Lower lobe of right lung (tissue), 2 donors: Measurements from ENCODE around the gene SSTR3. TPM values are rescaled to one million over a fixed set of nuclear protein-coding genes. Genes with fewer than 3 reads are reported as not detected.

Experiments
- ATAC-seq, 2 donors: fragments of 200-7000 bp; cut with Tn5 transposase; one replicate each; pipeline ENCODE4 v1.9.1; 2020 to 2022; ENCODE audit warnings: mild to moderate bottlenecking in 2 of 2, moderate library complexity in 2 of 2
- DNase-seq: peaks from one replicate; pipeline ENCODE4 v3.0.0-alpha.2; 2020
- H3K27ac ChIP-seq: fragments of 200-600 bp; one replicate; pipeline ENCODE4 v1.8.0; 2022
- H3K27me3 ChIP-seq: fragments of 200-600 bp; one replicate; pipeline ENCODE4 v1.8.0; 2022; ENCODE audit warnings: low read depth
- H3K36me3 ChIP-seq: fragments of 200-600 bp; one replicate; pipeline ENCODE4 v1.8.0; 2022; ENCODE audit warnings: mild to moderate bottlenecking
- H3K4me1 ChIP-seq: fragments of 200-600 bp; one replicate; pipeline ENCODE4 v1.8.0; 2022
- H3K4me3 ChIP-seq: fragments of 200-600 bp; one replicate; pipeline ENCODE4 v1.8.0; 2022; ENCODE audit warnings: mild to moderate bottlenecking
- H3K9me3 ChIP-seq: fragments of 200-600 bp; one replicate; pipeline ENCODE4 v1.8.0; 2022
- CTCF ChIP-seq: fragments of 200-600 bp; IDR thresholded peaks from one replicate; pipeline ENCODE4 v1.8.0; 2022; ENCODE audit warnings: antibody characterized with exemption, mild to moderate bottlenecking
- intact Hi-C: fragments of 100-400 bp; cut with DNase I; formaldehyde crosslinking; loops from one replicate; pipeline ENCODE4 v1.11.0; 2022
- total RNA-seq: library from RNA; stranded (reverse); fragmentation: NEBNext Ultra II Directional; extraction: Animal tissue kit (Norgen Biotek cat#: 25700); gene quantifications from one replicate; pipeline ENCODE4 v1.2.1, GENCODE V29; 2021
- donor health status: DM: no; HTN: yes; CAD: no; lungs with severe emphysema.

Gene SSTR3
- total RNA-seq, 1 donor from 2014 or later, result not detected

GRCh38 chr22:37209140-37209845, 3.0 kb downstream of the SSTR3 start:
- Histone ChIP-seq H3K27ac (no peak overlapping the region), H3K9me3 (no peaks in the 10 kb centered on the region), H3K27me3 (peaks cover 4% of the 10 kb centered on the region), H3K36me3 (no peaks in the 10 kb centered on the region), H3K4me3 (no peak overlapping the region), H3K4me1 (no peaks in the 10 kb centered on the region)
- DNase-seq (no peak), ATAC-seq (no peak)
- intact Hi-C loops, result no loop called here
- no peak for TF ChIP-seq CTCF

- Histone ChIP-seq H3K4me1 (no peaks in the 10 kb centered on the region), H3K4me3 (no peak overlapping the region), H3K36me3 (no peaks in the 10 kb centered on the region), H3K9me3 (no peaks in the 10 kb centered on the region), H3K27ac (no peak overlapping the region), H3K27me3 (peaks cover 4% of the 10 kb centered on the region)
- ATAC-seq (no peak), DNase-seq (no peak)
- no peak for TF ChIP-seq CTCF
- intact Hi-C loops, result no loop called here
Measured at GRCh38 chr22:37208401-37209139, 3.7 kb downstream of the SSTR3 start.

GRCh38 chr22:37207981-37208380, 4.3 kb downstream of the SSTR3 start:
- intact Hi-C loops, result no loop called here

GRCh38 chr22:37206841-37207821, 5.1 kb downstream of the SSTR3 start:
- peaks cover 4% of the 10 kb centered on the region for H3K27me3 ChIP-seq
- no peak for TF ChIP-seq CTCF
- no peaks in the 10 kb centered on the region for H3K4me1 ChIP-seq
- no peak overlapping the region for H3K27ac ChIP-seq
- no peaks in the 10 kb centered on the region for H3K36me3 ChIP-seq
- ATAC-seq, result no peak
- no peak overlapping the region for H3K4me3 ChIP-seq
- H3K9me3 ChIP-seq, result no peaks in the 10 kb centered on the region
- peak; percentile 40 for DNase-seq
- intact Hi-C loops, result no loop called here

More at GRCh38 chr22:37207981-37208380, 4.3 kb downstream of the SSTR3 start:
- no peak overlapping the region for H3K27ac ChIP-seq
- H3K4me1 ChIP-seq, result no peaks in the 10 kb centered on the region
- H3K27me3 ChIP-seq, result peaks cover 4% of the 10 kb centered on the region
- H3K9me3 ChIP-seq, result no peaks in the 10 kb centered on the region
- DNase-seq, result peak; percentile 9
- no peak overlapping the region for H3K4me3 ChIP-seq
- TF ChIP-seq CTCF, result no peak
- H3K36me3 ChIP-seq, result no peaks in the 10 kb centered on the region
- ATAC-seq, result no peak

GRCh38 chr22:37206118-37206840, 6.0 kb downstream of the SSTR3 start:
- H3K4me3 ChIP-seq, result no peak overlapping the region
- peaks cover 4% of the 10 kb centered on the region for H3K27me3 ChIP-seq
- H3K27ac ChIP-seq, result no peak overlapping the region
- intact Hi-C loops, result no loop called here
- no peak for TF ChIP-seq CTCF
- no peaks in the 10 kb centered on the region for H3K36me3 ChIP-seq
- ATAC-seq (no peak), DNase-seq (peak; percentile 7)
- no peaks in the 10 kb centered on the region for H3K9me3 ChIP-seq
- no peaks in the 10 kb centered on the region for H3K4me1 ChIP-seq
